KMS-11 (cell line): ENCODE results near the gene CDK13.

Experiments used
- H2AFZ ChIP-seq: fragments of 200-600 bp; sonication (generic); 2 replicates; pipeline ENCODE4 v1.6.1; 2016; ENCODE audit warnings: antibody characterized with exemption, mixed run types, low read depth
- H3K27ac ChIP-seq: fragments of 200-600 bp; sonication (generic); 2 replicates; pipeline ENCODE4 v1.6.1; 2016; ENCODE audit warnings: mild to moderate bottlenecking, mixed run types
- H3K27me3 ChIP-seq: fragments of 200-600 bp; sonication (generic); 2 replicates; pipeline ENCODE4 v1.6.1; 2017; ENCODE audit warnings: mild to moderate bottlenecking, low read depth, mixed run types, moderate library complexity; ENCODE audit not compliant: insufficient read depth
- H3K36me3 ChIP-seq: fragments of 200-600 bp; sonication (generic); 2 replicates; pipeline ENCODE4 v1.6.1; 2017; ENCODE audit warnings: mild to moderate bottlenecking, mixed run types; ENCODE audit not compliant: insufficient read depth
- H3K4me1 ChIP-seq: fragments of 200-600 bp; sonication (generic); 2 replicates; pipeline ENCODE4 v1.6.1; 2016; ENCODE audit warnings: mild to moderate bottlenecking, low read depth, mixed run types; ENCODE audit not compliant: poor library complexity, severe bottlenecking
- H3K4me2 ChIP-seq: fragments of 200-600 bp; sonication (generic); 2 replicates; pipeline ENCODE4 v1.7.0; 2016; ENCODE audit warnings: mild to moderate bottlenecking, mixed run types
- H3K4me3 ChIP-seq: fragments of 200-600 bp; sonication (generic); IDR thresholded peaks from 2 replicates; pipeline ENCODE4 v1.6.1; 2017; ENCODE audit warnings: low read depth, low read length, mixed read lengths; ENCODE audit not compliant: insufficient read depth
- H3K79me2 ChIP-seq: fragments of 200-600 bp; sonication (generic); 2 replicates; pipeline ENCODE4 v1.6.1; 2016; ENCODE audit warnings: low read depth, mixed run types; ENCODE audit not compliant: insufficient read depth
- H3K9ac ChIP-seq: fragments of 200-600 bp; sonication (generic); 2 replicates; pipeline ENCODE4 v1.6.1; 2016; ENCODE audit warnings: mild to moderate bottlenecking, mixed run types
- H4K20me1 ChIP-seq: fragments of 200-600 bp; sonication (generic); 2 replicates; pipeline ENCODE4 v1.6.1; 2016; ENCODE audit warnings: mild to moderate bottlenecking, mixed run types; ENCODE audit not compliant: insufficient read depth
- CTCF ChIP-seq: fragments of 200-600 bp; sonication (generic); conservative IDR thresholded peaks from 2 replicates; pipeline ENCODE4 v1.6.1; 2017; ENCODE audit warnings: low read depth, mild to moderate bottlenecking, antibody characterized with exemption, low read length, moderate library complexity, mixed read lengths

The CDK13 gene

DNA sequence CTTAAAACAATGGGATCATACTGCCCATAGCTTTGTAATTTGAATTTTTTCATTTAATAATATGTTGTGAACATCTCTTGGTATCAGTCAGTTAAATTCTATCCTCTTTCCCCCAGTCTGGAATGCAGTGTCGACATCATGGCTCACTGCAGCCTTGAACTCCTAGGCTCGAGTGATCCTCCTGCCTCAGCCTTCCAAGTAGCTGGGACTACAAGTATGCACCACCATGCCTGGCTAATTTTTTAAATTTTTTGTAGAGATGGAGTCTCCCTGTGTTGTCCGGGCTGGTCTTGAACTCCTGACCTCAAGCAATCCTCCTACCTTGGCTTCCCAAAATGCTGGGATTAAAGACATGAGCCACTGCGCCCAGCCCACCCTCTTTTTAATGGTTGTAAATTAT lies 149.8 kb downstream of the CDK13 start:
- Histone ChIP-seq H3K4me3 (no peak overlapping the region), H3K27ac (no peak overlapping the region), H3K27me3 (no peaks in the 10 kb centered on the region), H4K20me1 (no peaks in the 10 kb centered on the region), H3K4me2 (no peak overlapping the region), H3K4me1 (no peaks in the 10 kb centered on the region), H3K79me2 (no peaks in the 10 kb centered on the region), H3K9ac (no peak overlapping the region), H2AFZ (no peak overlapping the region), H3K36me3 (0 out of 2 replicates have a peak, but pooled peaks cover under 1% of the 10 kb centered on the region)
- no peak for TF ChIP-seq CTCF

GRCh38 chr7:40101201-40101600 lies 151.1 kb downstream of the CDK13 start:
- H3K4me1 ChIP-seq, result no peaks in the 10 kb centered on the region
- H3K4me2 ChIP-seq, result no peak overlapping the region
- no peaks in the 10 kb centered on the region for H4K20me1 ChIP-seq
- TF ChIP-seq CTCF, result no peak
- H3K9ac ChIP-seq, result no peak overlapping the region
- no peak overlapping the region for H3K27ac ChIP-seq
- H3K27me3 ChIP-seq, result no peaks in the 10 kb centered on the region
- H3K79me2 ChIP-seq, result no peaks in the 10 kb centered on the region
- H3K36me3 ChIP-seq, result no peaks in the 10 kb centered on the region
- no peak overlapping the region for H2AFZ ChIP-seq
- H3K4me3 ChIP-seq, result no peak overlapping the region

- H3K27me3 ChIP-seq, result no peaks in the 10 kb centered on the region
- no peaks in the 10 kb centered on the region for H3K4me1 ChIP-seq
- H3K27ac ChIP-seq, result no peak overlapping the region
- no peaks in the 10 kb centered on the region for H3K79me2 ChIP-seq
- H3K9ac ChIP-seq, result no peak overlapping the region
- no peak overlapping the region for H3K4me2 ChIP-seq
- H3K36me3 ChIP-seq, result no peaks in the 10 kb centered on the region
- H4K20me1 ChIP-seq, result no peaks in the 10 kb centered on the region
- TF ChIP-seq CTCF, result no peak
- H3K4me3 ChIP-seq, result no peak overlapping the region
- no peak overlapping the region for H2AFZ ChIP-seq
Measured at GRCh38 chr7:40102897-40103296, 152.8 kb downstream of the CDK13 start.

DNA sequence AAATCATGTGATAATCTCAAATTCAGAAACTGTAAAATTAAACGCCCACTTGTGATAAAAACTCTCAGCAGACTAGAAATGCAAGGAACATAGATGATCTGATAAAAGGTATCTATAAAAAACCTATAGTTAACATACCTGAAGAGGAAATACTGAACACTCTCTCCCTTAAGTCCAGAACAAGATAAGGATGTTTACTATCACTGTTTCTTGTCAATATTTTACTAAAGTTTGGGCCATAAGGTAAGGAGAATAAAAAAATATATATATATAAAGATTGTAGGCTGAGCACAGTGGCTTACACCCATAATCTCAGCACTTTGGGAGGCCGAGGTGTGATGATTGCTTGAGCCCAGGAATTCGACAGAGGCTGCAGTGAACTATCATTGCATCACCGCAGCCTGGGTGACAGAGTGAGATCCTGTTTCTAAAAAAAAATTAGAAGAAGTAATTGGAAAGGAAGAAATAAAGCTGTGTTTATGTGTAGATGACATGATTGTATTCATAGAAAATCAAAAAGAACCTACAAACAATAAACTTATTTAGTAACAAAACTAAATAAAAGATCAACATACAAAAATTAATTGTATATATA lies 155.9 kb downstream of the CDK13 start:
- Histone ChIP-seq H4K20me1 (no peaks in the 10 kb centered on the region), H3K4me2 (no peak overlapping the region)
- no peak for TF ChIP-seq CTCF

More for the DNA sequence above, 155.9 kb downstream of the CDK13 start:
- no peaks in the 10 kb centered on the region for H3K79me2 ChIP-seq
- H3K9ac ChIP-seq, result no peak overlapping the region
- H2AFZ ChIP-seq, result no peak overlapping the region
- no peaks in the 10 kb centered on the region for H3K36me3 ChIP-seq
- H3K4me3 ChIP-seq, result no peak overlapping the region
- no peaks in the 10 kb centered on the region for H3K4me1 ChIP-seq
- H3K27me3 ChIP-seq, result no peaks in the 10 kb centered on the region
- H3K27ac ChIP-seq, result no peak overlapping the region
